Lower leg skin (tissue), 3 donors: Measurements from ENCODE around the gene RALGPS2.

Experiments
- POLR2A ChIP-seq, 2 donors: fragments of 450-650 bp; IDR thresholded peaks; one replicate each; pipeline ENCODE4 v1.6.1; 2016 to 2017; ENCODE audit warnings: antibody characterized with exemption in 2 of 2, mild to moderate bottlenecking in 1 of 2, moderate library complexity in 1 of 2
- TF ChIP-seq, protein P1 (sequence below), 3 donors: fragments of 450-650 bp; IDR thresholded peaks; one replicate each; pipeline ENCODE4 v1.5.1; 2016; ENCODE audit warnings: antibody characterized with exemption in 3 of 3, mild to moderate bottlenecking in 3 of 3, moderate library complexity in 2 of 3

DNA sequence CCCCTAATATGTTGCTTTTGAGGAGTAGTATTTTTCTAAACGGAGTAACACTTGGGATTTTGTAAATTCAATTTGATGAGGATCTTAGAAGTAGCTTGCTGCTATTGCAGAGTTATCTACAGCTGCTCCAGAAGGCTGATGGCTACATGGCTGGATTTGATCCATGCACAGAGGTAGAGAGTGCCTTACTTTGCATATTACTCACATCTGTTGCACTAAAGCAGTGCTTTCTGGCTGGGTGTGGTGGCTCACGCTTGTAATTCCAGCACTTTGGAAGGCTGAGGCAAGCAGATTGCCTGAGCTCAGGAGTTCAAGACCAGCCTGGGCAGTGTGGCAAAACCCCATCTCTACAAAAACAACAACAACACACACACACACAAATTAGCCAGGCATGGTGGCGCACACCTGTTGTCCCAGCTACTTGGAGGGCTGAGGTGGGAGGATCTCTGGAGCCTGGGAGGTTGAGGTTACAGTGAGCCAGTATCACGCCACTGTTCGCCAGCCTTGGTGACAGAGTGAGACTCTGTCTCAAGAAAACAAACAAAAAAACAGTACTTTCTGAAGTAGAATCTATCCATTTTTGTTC is 24.6 kb downstream of the RALGPS2 start:
- TF ChIP-seq, protein P1, sequence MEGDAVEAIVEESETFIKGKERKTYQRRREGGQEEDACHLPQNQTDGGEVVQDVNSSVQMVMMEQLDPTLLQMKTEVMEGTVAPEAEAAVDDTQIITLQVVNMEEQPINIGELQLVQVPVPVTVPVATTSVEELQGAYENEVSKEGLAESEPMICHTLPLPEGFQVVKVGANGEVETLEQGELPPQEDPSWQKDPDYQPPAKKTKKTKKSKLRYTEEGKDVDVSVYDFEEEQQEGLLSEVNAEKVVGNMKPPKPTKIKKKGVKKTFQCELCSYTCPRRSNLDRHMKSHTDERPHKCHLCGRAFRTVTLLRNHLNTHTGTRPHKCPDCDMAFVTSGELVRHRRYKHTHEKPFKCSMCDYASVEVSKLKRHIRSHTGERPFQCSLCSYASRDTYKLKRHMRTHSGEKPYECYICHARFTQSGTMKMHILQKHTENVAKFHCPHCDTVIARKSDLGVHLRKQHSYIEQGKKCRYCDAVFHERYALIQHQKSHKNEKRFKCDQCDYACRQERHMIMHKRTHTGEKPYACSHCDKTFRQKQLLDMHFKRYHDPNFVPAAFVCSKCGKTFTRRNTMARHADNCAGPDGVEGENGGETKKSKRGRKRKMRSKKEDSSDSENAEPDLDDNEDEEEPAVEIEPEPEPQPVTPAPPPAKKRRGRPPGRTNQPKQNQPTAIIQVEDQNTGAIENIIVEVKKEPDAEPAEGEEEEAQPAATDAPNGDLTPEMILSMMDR (IDR thresholded peaks at IDR 0.05) = no peak
- no peak for TF ChIP-seq POLR2A (IDR thresholded peaks at IDR 0.05)
